Measurements from ENCODE around the gene LYSMD4.

DNA sequence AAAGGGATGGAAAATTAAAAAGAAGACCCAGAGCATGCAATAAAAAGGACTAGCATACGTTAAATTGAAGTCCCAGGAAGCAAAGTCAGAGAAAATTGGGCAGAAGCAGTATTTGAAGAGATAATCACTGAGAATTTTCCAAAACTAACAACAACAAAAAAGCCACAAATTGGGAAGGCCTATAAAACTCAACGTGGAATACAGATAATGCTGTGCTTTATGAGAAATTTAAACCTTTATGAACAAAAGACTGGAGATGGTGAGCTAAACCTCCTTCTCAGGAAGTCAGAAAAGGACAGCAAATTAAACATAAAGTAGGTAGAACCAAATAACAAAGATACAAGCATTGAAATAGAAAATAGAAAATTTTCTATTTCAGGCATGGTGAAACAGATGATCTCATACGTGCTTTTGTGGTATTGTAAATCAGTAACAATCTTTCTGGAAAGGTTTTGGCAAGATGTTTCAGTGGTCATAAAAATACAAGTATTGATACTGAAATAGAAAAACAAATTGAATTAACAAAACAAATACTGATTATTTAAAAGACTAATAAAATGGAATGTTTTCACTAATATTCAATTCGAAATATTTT lies 55.6 kb downstream of the LYSMD4 start:
- no peak for TF ChIP-seq POLR2AphosphoS5 (IDR thresholded peaks at IDR 0.05; ENCODE audit: low read depth, low read length)
- TF ChIP-seq POLR2A (IDR thresholded peaks at IDR 0.05; ENCODE audit: low read depth, low read length): no peak
- TF ChIP-seq TAF1 (IDR thresholded peaks at IDR 0.05; ENCODE audit: borderline replicate concordance, low read depth, low read length): no peak

Data from GM12892 (cell line).